IMR-90 (cell line): ENCODE data around the gene SESN1.

Experiments
- BHLHE40 ChIP-seq: fragments of 150-350 bp; IDR thresholded peaks from 2 replicates; pipeline ENCODE4 v1.6.1; 2016; ENCODE audit warnings: mild to moderate bottlenecking, low read depth, low read length
- CEBPB ChIP-seq: IDR thresholded peaks from 2 replicates; pipeline ENCODE4 v1.6.1; 2012; ENCODE audit warnings: low read depth, low read length, improper control_type of control experiment
- CTCF ChIP-seq: conservative IDR thresholded peaks from 2 replicates; pipeline ENCODE4 v1.5.1; 2012; ENCODE audit warnings: mild to moderate bottlenecking, low read depth, low read length, improper control_type of control experiment
- ELK1 ChIP-seq: fragments of 150-350 bp; IDR thresholded peaks from 2 replicates; pipeline ENCODE4 v1.6.1; 2016; ENCODE audit warnings: low read depth, mild to moderate bottlenecking, low read length, moderate library complexity, borderline replicate concordance
- FOS ChIP-seq: fragments of 150-350 bp; IDR thresholded peaks from 2 replicates; pipeline ENCODE4 v1.6.1; 2016; ENCODE audit warnings: low read depth, low read length
- MAFK ChIP-seq: IDR thresholded peaks from 2 replicates; pipeline ENCODE4 v1.6.1; 2012; ENCODE audit warnings: low read depth, low read length, improper control_type of control experiment
- MAZ ChIP-seq: IDR thresholded peaks from 2 replicates; pipeline ENCODE4 v1.6.1; 2012; ENCODE audit warnings: low read depth, mild to moderate bottlenecking, low read length, improper control_type of control experiment, moderate library complexity, borderline replicate concordance
- MXI1 ChIP-seq: IDR thresholded peaks from 2 replicates; pipeline ENCODE4 v1.6.1; 2012; ENCODE audit warnings: low read depth, mild to moderate bottlenecking, low read length, moderate library complexity, borderline replicate concordance
- NFE2L2 ChIP-seq: fragments of 150-350 bp; IDR thresholded peaks from 2 replicates; pipeline ENCODE4 v1.6.1; 2016; ENCODE audit warnings: low read depth, mild to moderate bottlenecking, low read length
- POLR2A ChIP-seq: IDR thresholded peaks from 2 replicates; pipeline ENCODE4 v1.6.1; 2012; ENCODE audit warnings: mild to moderate bottlenecking, low read depth, low read length
- RAD21 ChIP-seq: IDR thresholded peaks from 2 replicates; pipeline ENCODE4 v1.6.1; 2012; ENCODE audit warnings: low read length, improper control_type of control experiment
- RCOR1 ChIP-seq: IDR thresholded peaks from 2 replicates; pipeline ENCODE4 v1.6.1; 2012; ENCODE audit warnings: mild to moderate bottlenecking, low read length, improper control_type of control experiment; ENCODE audit not compliant: insufficient replicate concordance
- USF2 ChIP-seq: fragments of 150-350 bp; IDR thresholded peaks from 2 replicates; pipeline ENCODE4 v1.6.1; 2017; ENCODE audit warnings: mild to moderate bottlenecking, antibody characterized with exemption, low read length, low read depth

- TF ChIP-seq RAD21 (no peak), FOS (no peak), MAFK (no peak), CTCF (no peak), MAZ (no peak), NFE2L2 (no peak), CEBPB (no peak), POLR2A (no peak), BHLHE40 (no peak), MXI1 (no peak), USF2 (no peak), ELK1 (no peak), RCOR1 (no peak)
Observed at GRCh38 chr6:108974201-108974600, 120.4 kb downstream of the SESN1 start.
